Kidney tubule cell (primary cell): ENCODE results near the gene SRXN1.
"Not testable (repeated sequence)": the region's sequence is repeated elsewhere in the genome, so short reads cannot be mapped to it uniquely, and the experiment has no call there.

Experiments
- DNase-seq: peaks from one replicate; pipeline ENCODE4 v3.0.0-alpha.2; 2018; ENCODE audit warnings: low spot score

Gene SRXN1

DNA sequence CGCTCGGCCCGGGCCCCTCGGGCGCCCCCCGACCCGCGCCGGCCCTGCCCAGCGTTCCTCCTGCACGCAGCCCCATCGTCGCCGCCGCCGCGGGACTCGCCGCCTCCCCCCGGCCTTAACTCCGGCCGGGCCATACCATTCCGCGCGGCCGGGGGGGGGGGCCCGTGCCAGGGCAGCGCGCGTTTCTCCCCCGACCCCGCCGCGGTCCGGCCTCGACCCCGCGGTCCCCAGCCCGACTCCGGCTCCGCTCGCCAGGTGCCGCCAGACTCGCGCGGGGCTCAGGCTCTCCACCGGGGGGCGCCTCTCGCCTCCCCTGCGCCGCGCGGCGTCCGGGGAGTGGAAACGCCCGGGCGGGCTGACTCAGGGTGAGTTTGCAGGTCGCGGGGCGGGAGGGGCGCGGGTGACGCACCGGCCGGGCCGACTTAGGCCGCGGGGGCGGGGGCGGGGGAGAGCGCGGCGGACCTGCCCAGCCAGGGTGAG lies at the start of gene SRXN1:
SRXN1 (minus strand) TSS at position 91 of the 480 bp plus-strand sequence; CDS start at position 76, 15 bp downstream.
- peak; percentile 93 for DNase-seq

DNA sequence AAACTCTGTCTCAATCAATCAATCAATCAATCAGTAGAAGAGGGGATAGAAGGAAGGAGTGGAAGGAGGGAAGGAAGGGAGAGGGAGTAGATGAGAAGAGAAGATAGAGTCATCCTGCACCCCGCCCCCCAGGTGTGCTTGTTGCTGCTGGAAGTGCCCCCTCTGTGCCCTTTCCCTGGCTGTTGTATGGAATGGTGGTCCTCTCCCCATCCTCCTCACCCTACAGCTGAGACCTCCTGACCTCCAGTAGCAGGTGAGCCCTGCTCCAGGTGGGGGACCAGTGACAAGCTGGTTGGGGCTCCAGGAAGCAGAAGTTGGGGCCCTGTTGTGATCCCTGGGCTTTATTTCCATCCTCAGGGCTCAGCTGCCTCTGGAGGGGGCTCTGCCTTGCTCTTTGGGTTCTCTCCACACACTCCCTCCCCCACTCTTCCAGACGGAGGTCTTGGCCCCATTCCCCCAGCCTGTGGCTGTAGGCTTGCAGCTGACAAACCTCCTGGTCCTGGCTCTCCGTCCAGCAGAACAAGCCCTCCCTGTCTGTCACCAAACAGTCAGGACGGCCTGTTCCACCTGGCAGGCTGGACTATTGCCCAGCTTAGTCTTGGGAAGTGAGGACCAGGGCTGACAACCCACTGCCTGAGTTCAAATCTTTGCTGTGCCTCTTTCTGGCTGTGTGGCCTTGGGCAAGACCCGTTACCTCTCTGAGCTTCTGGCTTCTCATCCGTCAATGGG lies 48.6 kb upstream of the SRXN1 start:
- no peak for DNase-seq

DNA sequence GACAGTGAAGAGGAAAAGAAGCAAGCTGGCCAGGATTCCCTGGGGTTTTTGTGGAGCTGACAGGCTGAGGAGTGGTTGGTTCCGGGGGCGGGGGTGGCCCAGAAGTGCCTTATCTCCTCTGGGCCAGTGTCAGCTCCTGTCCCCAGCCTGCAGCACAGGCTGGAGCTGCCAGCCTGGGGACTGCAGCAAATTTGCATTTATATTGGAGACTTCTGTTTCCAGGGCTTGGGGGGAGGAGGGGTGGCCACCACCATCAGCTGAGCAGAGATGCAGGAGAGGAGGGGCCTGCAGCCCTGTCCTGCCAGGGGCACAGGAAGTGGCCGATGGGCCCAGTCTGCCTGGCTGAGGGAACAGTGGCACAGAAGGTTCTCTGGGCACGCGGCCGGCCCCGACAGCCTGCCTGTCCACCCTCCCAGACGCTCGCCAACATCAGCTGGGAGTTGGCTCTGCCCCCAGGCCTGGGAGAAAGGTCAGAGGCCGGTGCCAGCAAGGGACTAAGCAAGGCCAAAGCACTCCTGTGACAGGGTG lies 46.9 kb upstream of the SRXN1 start:
- no peak for DNase-seq

DNA sequence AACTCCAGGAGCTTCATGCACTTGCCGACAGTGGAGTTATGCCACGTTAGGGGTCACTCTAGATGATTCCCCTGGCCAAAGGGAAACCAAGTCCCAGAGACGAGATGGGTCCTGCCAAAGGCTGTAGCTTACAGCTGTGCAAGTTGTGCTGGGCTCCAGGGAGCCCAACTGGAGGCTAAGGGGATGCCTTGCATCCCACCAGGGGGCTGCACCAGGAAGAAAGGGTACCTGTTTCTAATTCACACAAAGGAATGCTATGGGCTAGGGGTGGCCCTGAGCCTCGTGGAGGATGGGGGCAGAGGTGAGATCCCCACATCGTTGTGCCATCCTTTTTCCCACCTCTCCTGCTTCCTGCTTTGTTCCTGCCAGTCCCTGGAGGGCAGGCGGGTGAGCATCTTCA lies 46.3 kb upstream of the SRXN1 start:
- no peak for DNase-seq

DNA sequence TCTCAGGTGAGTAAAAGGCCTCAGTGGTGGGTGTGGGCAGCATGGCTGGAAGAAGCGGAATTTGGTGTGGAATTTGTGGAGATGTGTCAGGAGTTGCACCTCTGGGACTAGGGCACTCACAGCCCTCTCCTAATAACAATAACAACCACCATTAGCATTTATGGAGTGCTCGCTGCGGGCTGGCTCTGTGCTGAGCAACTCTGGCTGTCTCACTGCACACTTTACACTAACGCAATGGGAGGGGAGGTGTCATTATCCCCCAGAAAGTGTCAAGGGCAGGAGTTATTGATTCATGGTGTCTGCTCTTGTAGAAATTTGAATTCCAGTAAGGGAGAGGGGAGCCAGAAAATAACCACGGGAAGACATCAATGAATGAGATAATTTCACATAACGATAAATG lies 45.3 kb upstream of the SRXN1 start:
- no peak for DNase-seq

DNA sequence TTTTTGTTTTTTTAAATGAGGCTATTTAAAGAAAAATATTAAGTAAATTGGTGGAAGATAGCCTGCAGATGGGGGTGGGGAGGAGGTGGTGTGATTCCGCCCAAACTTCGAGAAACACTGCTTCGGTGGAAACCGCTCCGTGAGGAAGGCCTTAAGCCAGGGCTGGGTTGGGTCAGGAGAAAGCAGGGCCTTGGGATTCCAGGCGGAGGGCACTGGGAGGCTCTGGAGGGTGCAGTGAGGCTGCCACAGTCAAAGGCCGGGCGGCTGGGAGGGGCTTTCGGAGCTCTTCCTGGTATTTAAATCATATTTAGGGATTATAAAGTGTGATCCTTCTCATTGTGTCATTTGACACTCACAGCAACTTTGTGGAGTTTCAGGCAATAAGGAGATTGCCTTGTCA lies 44.8 kb upstream of the SRXN1 start:
- DNase-seq, result no peak

DNA sequence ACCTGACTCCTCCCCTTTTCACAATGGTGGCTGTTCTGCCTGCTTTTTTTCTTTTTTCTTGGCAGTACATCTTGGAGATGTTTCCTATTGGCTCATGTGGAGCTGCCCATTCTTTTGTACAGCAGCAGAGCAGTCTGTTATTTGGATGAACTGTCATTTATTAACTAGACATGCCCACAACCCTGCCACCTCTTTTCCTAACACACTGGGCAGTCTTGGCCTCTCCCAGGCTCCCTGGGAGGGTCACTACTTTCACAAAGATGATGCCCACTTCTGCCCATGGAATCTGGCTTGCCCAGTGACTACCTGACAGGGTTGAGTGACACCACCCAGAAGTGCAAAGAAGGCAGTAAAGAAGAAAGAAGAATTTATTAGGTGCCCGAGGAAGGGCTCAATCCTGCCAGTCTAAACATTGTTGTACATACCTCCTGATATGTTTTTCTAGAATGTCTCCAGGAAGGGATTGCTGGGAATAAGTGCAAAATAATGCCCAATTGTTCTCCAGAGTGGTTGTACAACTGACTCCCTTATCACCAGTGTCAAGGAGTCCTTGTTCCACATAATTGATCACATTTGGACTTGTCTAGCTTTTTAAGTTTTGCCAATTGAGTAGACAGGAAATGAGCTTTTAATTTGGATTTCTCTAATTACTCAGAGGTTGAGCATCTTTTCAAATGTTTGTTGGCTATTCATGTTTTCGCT lies 42.3 kb upstream of the SRXN1 start:
- peak; percentile 11 for DNase-seq

DNA sequence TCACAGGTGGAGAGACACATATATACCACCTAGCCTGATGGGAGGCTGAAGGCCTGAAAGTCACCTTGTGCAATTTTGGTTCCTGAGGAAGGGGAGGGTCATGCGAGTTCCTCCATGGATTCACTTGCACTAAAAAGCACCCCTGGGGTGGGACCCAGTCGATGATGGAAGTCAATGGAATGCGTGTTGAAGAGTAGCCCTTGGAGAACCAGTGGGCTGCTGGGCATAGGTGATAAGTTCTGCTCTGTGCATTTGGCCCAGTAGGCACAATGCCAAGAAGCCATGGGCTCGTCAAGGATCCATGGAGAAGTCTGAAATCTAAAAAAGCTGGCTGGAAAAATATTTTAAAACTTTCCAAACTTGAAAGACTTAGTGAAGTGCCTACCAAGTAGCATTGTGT lies 41.5 kb upstream of the SRXN1 start:
- DNase-seq, result no peak

DNA sequence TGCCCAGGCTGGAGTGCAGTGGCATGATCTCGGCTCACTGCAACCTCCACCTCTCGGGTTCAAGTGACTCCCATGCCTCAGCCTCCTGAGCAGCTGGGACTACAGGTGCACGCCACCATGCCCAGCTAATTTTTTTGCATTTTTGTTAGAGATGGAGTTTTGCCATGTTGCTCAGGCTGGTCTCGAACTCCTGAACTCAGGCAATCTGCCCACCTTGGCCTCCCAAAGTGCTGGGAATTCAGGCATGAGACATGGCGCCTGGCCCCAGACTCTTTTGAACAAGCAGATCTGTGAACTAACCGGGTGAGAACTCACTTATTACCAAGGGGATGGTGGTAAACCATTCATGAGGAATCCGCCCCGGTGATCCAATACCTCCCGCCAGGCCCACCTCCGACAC lies 40.8 kb upstream of the SRXN1 start:
- not testable (repeated sequence) for DNase-seq

DNA sequence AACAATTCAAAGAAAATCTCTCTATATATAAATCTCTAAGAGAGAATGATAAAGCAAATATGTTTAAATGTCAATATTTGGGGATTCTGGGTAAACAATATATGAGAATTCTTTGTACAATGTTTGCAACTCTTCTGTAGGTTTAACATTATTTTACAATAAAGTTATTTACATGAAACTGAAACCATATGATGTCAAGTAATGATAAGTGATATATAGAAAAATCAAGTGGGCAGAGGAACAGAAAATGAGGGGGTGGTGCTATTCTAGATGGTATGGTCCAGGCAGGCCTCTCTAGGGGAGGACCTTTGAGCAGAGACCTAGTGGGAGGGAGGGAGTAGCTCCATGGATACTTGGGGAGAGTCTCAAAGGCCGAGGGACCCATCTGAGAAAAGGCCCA lies 39.0 kb upstream of the SRXN1 start:
- DNase-seq, result no peak

DNA sequence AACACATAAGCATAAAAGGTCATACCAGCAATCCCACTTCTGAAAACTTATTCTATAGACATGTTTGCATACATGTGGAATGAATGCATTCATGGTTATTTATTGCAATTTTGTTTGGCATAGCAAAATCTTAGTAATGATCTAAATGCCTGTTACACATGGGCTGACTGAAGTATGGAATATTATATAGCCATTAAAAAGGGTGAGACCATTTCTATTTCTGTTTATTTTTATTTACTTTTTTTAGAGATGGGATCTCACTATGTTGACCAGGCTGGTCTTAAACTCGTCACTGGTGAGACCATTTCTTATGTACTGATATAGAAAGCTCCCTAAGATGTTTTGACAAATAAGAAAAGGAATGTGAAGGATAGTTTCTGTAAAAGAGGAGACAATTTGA lies 36.9 kb upstream of the SRXN1 start:
- no peak for DNase-seq

DNA sequence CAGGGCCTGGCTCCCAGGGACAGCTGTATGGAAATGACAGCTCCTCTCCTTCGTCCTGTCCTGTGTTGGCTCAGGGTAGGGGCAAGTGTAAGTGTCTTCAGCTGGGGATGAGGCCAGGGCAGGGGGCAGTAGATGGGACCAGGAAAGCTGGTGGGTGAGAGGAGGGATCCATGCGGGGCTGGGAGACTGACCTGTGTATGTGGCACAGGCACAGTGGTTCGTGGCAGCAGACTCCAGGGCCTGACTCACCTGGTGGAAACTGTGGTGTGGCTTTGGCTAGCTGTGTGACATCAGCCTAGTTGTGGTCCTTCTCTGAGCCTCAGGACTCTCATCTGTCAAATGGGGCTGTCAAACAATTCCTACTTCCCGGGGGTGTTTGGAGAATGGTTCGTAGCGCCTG lies 36.3 kb upstream of the SRXN1 start:
- no peak for DNase-seq

DNA sequence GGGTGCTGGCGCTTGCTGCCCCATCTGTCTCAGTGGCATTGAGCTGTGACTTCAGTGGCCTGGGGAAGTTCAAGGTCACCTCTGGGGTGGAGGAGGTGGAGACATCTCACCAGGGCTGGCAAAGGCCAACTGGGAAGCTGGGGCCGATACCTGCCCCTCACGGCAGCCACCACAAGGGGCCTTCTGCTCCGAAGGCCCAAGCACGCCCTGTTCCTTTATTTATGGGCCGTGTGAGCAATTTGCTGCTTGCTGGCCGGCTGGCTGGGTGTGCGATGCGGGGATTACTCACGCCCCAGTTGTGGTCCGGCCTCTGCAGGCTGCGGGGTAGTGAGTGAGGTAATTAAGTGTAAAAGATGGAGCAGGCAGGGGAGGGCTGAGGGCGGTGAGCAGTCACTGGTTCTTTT lies 35.8 kb upstream of the SRXN1 start:
- peak; percentile 46 for DNase-seq

DNA sequence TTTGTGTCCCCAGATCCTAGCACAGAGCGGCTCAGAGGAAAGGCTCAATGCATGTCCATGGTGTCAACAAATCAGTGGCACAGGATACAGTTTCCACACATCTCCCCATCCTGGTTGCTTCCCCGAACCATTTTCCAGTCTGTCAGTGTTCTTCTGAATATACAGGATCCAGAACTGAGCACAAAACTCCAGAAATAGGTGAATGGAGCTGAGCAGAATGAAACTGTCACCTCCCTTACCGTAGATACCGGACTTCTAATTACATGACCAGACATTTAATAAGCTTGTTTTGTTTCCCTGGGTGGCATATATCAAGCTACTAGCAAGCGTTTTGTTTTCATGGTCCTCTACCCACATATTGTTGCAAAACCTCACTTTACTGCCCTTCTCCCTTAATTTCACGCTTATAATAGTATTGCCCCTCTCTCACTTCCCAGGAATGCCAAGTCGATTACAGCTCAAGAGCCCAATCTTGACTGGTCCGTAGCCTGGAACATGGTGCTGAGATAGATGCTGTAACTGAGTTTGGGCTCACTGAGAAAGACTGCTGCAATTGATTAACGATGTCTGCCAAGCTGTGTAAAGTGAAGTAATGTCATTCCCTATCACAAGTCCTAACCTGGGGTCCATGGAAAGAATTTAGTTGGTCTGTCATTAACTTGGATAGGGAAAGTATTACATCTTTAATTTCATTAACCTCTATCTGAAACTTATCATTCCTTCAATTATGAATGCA lies 34.6 kb upstream of the SRXN1 start:
- no peak for DNase-seq

DNA sequence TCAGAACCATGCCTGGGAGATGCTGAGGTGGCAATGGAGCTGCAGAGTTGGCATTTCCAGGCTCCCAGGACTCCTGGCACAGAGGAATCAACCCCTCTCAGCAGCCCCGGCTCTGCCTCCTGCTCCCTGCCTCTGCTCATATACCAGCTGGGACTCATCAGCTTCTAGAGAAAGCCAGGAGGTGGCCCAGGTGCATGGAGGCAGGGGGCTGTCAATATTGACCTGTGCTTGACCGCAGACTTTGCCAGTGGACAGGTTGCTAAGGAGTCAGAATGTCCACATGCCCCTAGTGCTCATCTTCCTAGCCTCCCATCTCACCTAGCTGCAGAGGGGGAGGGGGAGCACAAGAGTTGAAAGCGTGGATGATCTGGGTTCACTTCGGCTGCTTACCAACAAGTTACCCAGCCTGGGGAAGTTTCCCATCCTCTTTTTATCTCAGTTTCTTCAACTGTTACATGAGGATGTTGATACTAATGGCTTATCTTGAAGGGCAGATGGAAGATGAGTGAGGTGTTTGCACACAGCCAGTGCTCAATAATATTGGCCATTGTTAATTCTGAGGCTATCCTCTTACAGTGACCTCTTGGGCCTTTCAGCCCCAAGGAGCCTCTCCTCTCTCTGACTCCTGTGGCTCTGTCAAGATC lies 31.8 kb upstream of the SRXN1 start:
- DNase-seq, result no peak

DNA sequence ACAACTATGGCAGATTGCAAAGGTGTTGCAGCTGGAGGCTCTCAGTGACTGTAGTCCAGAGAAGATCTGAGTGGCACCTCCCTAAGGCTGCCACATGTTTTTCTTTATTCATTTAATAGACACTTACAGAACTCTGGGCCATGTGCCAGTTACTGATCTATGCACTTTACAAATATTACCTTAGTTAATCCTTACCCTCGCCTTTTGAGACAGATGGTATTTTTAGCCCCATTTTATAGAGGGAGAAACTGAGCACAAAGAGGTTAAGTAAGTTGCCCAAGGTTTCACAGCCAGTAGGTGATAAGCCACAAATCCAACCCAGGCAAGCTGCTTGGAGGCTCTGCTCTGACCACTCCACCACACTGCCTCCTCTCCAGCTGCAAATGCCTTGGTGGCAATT lies 29.1 kb upstream of the SRXN1 start:
- no peak for DNase-seq

DNA sequence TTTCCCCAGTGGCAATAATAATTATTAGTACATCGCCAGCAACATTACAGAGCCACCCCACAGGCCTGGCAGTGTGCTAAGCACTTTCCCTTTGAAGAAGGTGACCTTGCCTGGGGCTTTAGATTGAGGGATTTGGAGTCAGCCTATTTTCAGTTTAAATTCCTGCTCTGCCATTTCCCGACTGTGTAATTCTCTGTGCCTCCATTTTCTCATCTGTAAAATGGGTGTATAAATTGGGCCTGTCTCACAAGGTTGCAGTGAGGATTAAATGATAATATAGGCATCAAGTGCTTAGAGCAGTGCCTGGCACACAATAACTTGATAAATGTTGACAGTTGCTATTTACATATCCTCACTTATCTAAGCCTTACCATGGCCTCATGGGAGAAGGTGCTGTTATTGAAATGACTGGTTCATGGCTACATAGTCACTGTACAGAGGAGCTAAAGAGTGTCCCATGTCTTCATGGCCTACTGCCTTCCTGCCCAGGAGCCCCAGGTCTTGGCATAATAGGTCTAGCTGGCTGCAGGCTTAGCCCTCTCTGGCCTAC lies 27.7 kb upstream of the SRXN1 start:
- no peak for DNase-seq

DNA sequence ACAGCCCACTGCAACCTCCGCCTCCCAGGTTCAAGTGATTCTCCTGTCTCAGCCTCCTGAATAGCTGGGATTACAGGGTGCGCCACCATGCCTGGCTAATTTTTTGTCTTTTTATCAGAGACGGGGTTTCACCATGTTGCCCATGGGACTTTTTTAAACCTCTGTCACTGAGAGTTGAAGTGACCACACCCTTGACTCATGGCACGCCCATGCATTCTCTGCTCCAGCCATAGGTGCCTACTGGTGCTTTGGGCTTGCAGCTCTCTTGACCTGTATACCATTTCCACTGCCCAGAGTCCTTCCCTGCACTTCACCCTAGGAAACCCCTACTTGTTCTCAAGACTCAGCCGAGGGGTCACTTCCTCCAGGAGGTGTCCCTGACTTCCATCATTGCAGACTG lies 25.0 kb upstream of the SRXN1 start:
- no peak for DNase-seq

DNA sequence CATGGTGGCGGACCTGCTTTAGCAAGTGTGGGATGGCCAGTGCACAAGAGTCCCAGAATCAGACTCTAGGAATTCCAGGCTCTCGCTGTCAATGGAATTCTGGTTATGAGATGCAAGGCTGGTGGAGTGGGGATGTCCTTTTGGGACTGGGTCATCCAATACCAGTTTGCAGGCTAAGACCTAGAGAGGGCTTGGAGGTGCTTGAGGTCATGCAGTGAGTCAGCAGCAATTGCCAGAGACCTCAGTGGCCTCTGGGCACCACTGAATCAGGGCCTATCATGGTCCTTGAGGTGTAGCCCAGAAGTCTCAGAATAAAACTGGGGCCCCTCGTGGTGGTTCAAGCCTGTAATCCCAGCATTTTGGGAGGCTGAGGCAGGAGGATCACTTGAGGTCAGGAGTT lies 24.0 kb upstream of the SRXN1 start:
- DNase-seq, result no peak

DNA sequence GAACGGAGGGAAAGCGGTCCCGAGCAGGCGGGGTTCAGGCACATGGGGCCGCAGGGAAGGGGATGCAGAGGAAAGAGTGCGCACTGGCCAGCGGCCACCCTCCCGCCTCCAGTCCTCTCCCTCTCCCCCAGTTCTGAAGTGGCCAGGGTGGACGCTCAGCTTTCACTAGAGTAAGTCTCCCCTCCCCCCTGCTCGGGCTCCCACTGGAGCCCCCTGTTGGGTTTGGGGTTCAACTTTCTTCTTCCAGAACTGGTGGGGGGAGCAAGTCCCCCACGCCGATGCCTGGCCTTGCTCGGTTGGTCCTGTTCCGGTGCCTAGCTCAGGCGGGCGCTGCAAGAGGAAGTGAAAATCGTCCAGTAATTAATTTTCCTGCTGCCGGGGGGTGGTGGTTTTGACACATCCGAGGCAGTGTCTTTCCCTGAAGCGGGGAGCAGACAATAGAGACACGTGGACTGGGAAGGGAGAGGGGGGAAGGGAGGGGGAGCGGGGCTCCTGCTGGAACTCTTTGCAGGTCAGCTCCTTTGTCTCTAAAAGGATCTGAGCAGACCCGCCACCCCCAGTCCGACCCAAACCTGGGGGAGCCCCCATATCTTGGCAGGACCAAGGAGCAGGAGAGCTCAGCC lies 23.4 kb upstream of the SRXN1 start:
- DNase-seq, result no peak
